ENCODE results near the gene COL5A3.
"Not testable (repeated sequence)": the region's sequence is repeated elsewhere in the genome, so short reads cannot be mapped to it uniquely, and the experiment has no call there.

COL5A3 gene

DNA sequence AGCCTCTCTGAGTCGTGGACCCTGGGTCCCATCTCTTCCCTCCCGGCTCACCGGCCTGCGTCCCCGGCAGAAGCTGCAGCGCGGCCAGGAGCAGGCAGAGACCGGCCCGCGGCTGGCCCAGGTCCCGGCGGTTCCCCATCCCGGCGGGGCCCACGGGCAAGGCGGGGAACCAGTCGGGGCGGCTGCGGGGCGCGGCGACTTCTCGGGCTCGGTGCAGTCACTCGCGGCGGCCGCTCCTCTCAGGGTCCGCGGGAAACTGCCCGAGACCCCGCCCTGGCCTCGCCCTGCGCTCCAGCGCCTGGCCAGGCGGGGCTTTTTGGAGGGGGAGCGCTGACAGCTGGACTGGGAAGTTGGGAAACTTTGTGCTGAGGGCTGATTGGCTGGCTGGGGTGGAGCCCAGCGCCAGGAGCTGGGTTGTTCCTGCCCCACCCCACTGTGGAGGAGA lies at the start of gene COL5A3:
Gene COL5A3, minus strand, starts transcription at position 258 of the 445 bp plus-strand sequence. Its CDS starts 119 bp downstream, at position 139.
- DNase-seq (ENCODE audit: low read depth in 2 of 2) = no peak

DNA sequence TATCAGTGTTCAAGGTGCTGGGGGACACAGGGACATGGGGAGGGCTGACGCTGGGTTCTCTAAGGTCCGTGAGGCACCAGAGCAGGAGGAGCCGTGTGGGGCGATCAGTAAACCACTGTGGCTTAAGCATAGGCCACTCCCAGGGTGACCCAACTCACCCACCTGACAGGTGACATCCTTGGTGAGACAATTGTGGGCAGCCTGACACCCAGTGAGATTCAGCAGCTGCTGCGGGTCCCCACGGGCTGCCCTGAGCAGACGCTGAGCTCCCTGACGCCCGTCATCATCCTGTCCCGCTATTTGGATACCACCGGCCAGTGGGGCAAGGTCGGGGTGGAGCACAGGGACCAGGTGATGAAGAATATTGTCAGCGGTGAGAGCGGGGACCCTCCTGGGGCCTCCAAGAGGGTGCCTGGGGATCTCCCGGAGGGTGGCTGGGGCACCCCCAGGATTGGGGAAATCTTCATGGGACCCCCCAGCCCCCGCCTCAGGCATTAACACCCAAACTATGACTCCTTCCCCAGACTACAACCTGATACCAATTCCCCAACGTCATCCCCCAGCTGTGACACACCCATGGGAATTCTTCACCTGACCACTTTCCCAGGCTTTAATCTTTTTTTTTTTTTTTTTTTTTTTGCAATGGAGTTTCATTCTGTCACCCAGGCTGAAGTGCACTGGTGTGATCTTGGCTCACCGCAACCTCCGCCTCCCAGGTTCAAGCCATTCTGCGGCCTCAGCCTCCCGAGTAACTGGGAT lies 42.5 kb upstream of the COL5A3 start:
- DNase-seq (ENCODE audit: low read depth in 2 of 2) = no peak

DNA sequence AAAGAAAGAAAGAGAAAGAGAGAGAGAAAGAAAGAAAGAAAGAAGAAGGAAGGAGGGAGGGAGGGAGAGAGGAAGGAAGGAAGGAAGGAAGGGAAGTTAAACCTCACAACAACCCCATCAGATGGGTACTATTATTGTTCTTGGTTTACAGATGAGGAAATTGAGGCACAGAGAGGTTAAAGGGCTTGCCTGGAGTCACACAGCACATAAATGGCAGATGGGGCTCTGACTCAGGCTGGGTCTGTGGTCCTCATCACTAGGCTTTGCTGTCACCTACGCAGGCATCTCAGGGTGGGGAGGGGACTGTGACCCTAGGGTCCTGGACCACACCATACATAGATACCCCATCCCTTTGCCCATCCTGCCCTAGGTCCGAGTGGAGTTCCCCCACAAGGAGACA lies 39.3 kb upstream of the COL5A3 start:
- no peak for DNase-seq (ENCODE audit: low read depth in 2 of 2)

DNA sequence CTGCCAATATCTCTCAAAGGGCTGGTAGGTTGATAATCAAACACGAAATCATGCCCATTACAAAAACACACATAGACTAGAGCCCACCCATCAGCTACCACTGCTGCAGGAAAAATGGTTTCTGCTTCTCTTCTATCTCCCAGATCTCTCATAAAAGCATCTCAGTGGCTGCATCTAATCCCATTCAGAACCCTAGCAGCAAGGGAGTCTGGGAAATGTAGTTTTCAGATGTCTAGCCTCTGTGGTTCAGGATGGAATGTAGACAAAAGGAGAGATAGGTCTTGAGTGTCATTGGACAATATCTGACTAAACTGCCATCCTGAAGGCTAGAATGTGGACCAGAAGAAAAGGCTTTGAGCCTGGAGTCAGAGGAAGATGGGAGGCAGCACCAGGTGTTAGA lies 35.1 kb upstream of the COL5A3 start:
- no peak for DNase-seq (ENCODE audit: low read depth in 2 of 2)

DNA sequence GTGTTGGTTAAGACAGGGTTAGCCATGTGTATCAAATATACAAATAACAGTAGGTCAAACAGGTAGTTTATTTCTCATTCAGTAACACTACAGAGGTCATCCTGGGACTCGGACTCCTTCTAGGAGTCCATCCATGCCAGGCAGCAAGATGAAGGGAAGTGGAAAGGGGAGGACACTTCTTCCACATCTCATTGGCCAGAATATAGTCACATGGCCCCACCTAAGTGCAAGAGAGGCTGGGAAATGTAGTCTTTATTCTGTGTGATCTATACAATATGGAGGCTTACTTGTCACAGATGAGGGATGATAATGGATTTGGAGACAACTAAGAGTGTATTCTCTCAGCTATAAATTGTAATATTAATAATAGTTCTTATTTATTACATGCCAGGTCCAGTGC lies 34.1 kb upstream of the COL5A3 start:
- DNase-seq (ENCODE audit: low read depth in 2 of 2) = no peak

DNA sequence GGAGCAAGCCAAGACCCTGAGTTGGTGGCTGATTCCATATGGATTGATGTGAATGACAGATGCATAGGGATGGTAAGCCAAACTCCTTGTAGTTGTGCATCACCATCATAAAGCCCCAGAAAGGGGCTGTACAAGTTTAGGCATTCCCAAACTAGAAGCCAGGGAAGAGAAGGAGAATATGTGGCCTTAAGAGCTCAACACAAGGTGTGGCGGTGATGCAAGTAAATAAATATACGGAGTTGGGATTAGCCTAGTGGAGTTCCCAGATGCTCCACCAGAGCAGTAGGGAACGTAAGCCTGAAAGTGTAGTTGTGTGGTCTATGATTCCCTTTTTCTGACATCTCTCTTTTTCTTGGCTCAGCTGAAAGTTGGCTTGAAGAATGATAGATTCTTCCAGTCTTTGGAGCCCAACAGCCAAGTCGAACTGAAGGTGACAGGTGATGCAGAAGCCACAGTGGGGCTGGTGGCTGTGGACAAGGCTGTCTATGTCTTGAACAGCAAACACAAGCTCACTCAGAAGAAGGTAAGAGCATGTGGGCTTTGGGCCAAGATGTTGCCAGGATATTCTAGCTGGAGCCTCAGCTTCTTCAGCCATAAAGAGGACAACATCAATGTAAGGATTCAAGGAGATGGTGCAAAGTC lies 33.1 kb upstream of the COL5A3 start:
- no peak for DNase-seq (ENCODE audit: low read depth in 2 of 2)

DNA sequence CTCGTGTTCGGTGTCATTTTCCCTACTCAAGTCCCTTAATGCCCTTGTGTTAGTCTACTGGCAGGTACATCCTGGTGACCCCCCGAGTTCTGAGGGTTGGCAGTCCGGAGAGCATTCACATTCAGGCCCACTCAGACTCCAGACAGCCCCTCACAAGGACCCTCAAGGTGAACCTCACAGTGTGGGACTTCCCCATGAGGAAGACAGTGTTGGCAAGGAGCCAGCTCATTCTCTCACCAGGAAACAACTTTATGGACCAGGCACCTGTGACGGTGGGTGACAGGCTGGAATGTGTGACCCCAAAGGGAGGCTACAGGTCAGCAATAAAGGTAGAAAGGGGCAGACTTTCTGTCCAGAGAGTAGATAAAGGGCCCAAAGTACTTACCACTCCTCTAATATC lies 27.5 kb upstream of the COL5A3 start:
- DNase-seq (ENCODE audit: low read depth in 2 of 2) = no peak

DNA sequence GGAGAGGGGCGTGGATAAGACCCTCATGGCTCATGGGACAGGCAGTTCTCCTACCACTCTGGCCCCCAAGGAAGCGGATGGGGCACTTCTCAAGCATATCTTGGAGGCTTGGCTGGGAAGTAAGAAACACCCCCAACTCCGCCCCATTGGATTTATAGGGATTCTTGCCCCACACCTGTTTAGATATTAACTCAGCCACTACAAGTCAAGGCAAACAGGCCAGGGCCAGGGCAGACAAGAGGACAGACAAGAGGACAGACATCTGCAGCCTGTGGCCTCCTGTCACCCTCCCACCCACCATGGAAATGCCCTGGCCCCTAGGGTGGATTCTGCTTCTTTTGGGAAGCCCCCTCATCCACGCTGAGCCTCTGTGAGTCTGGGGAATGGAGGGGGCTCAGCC lies 27.1 kb upstream of the COL5A3 start:
- no peak for DNase-seq (ENCODE audit: low read depth in 2 of 2)

DNA sequence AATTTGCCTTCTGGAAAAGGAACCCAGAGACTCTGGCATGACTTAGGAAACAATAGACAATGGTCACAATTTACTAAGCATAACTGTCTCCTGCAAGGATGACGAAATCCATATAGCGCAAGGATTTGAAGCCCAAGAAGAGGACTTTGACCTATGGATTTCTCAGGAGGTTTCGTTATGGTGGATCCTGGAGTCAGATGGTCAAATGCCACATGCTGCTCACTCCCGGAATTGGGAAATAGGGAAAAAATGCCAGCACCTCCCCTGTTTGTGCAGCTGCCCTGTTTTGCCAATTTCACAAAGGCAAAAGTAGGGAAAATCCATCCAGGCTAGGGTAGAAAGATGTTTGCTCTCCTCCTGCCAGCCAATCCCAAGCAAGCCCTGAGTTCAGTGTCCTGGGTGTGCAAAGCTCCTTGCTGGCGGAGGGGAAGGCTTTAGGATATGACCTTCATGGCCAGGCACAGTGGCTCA lies 26.3 kb upstream of the COL5A3 start:
- DNase-seq (ENCODE audit: low read depth in 2 of 2) = no peak

DNA sequence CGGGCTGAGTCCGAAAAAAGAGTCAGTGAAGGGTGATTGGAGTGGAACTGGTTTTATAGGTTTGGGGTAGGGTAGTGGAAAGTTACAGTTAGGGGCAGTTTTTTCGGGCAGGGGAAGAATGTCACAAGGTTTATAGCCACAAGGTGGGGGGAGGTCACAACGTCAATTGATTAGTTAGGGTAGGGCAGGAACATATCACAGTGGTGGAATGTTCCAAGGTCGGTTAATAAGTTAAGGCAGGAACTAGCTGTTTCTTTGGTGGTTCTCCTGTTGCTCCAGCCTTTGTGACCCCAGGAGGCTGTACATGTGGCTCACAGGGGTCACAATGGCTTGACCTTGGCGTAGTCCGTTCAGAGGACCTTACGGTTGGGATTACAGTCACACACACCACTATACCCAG lies 23.3 kb upstream of the COL5A3 start:
- DNase-seq (ENCODE audit: low read depth in 2 of 2) = no peak

DNA sequence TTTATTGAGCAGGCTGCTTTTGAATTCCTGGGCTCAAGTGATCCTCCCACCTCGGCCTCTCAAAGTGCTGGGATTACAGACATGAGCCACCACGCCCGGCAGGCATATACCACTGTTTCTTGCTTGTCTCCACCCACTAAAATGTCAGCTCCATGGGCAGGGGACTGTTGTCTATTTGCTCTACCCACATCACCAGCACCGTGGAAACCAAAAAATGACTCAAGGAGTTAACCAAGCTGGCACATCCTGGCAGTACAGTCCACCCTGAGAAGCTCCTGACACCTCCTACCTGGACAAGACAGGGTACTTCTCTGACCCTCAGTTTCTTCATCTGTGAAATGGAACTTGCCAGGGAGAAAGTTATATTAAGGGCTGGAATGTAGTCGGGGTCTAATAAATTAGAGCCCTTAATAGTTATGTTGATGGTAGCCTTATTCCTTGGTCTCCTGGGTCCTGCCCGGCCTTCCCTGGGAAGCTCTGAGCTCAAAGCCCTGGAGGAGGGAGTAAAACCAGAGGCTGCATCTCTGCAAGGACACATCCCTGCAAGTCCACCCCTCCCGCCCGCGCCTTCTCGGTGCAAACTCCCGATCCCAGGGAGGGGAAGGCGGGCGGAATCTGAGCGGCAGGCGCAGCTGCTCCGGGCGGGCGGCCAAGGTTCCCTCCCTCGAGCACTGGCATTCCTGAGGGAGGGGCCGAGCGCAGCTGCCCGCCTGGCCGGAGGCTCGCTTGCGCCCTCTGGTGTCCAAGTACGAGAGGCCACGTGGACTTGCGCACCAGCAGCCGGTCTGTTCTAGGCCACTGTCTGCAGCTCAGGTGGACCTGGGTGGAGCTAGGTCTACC lies 17.1 kb upstream of the COL5A3 start:
- peak; percentile 35 to 37 for DNase-seq (ENCODE audit: low read depth in 2 of 2)

DNA sequence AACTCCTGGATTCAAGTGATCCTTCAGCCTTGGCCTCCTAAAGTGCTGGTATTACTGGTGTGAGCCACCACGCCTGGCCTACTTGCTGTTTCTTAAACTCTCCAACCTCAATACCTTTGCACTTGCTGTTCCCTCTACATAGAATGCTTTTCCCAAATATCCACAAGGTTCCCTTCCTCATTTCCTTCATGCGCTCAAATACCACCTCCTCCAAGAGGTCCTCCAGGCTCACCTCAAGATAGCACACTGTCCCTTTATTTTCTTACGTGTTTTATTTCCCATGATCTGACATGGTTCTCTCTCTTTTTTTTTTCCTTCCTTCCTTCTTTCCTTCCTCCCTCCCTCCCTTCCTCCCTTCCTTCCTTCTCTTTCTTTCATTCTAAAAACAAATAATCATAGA lies 16.4 kb upstream of the COL5A3 start:
- no peak for DNase-seq (ENCODE audit: low read depth in 2 of 2)

DNA sequence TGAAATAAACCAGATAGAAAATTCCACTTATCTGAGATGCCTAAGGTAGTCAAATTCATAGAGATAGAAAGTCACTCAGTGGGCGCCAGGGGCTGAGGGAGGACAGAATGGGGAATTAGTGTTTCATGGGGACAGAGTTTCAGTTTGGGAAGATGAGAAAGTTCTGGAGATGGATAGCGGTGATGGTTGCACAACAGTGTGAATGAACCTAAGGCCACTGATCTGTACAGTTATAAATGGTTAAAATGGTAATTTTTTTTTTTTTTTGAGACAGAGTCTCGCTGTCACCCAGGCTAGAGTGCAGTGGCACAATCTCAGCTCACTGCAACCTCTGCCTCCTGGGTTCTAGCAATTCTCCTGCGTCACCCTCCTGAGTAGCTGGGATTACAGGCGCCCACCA lies 12.8 kb upstream of the COL5A3 start:
- DNase-seq (ENCODE audit: low read depth in 2 of 2) = not testable (repeated sequence)

DNA sequence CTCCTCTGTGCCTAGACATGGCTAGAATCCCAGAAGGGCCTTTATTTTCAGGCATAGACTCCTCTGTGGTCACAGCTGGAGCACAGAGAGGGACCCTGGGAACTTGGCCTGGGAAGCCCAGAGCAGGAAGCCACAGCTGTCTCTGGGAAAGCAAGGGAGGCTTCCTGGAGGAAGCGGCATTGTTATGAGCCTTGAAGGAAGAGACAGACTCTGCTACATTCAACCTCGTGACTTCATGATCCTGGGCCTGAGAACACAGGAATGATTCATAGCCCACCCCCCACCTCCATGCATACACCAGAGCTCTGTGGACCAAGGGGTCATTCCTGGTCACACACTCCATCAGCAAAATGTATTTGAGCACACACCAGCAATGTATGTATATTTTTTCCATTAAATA lies 11.6 kb upstream of the COL5A3 start:
- no peak for DNase-seq (ENCODE audit: low read depth in 2 of 2)

DNA sequence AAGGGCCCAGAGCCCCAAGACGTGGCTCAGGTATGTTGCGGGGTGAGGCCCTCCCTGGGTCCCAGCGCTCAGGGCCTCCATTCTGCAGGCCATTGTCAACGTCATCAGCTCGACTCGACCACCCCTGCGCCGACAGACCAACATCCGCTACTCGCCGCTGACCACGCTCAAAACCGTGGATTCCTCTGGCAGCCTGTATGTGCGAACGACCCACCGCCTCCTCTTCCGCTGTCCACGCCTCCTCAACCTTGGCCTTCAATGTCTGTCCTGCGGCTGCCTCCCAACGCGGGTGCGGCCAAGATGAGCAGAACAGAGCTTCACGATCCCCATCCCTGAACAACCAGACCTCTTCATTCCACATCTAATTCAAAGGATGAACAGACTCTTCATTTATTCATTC lies 11.1 kb upstream of the COL5A3 start:
- DNase-seq (ENCODE audit: low read depth in 2 of 2) = no peak

DNA sequence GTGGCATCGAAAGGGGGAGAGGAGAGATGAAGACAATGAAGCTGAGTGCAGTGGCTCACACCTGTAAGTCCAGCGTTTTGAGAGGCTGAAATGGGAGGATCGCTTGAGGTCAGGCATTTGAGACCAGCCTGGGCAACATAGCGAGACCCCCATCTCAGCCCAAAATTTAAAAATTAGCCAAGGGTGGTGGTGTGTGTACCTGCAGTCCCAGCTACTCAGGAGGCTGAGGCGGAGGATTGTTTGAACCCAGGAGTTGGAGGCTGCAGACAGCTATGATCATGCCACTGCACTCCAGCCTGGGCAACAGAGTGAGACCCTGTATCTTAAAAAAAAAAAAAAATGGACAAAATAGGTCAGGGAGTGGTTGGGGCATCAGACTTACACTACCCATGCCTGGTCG lies 10.5 kb upstream of the COL5A3 start:
- no peak for DNase-seq (ENCODE audit: low read depth in 2 of 2)

DNA sequence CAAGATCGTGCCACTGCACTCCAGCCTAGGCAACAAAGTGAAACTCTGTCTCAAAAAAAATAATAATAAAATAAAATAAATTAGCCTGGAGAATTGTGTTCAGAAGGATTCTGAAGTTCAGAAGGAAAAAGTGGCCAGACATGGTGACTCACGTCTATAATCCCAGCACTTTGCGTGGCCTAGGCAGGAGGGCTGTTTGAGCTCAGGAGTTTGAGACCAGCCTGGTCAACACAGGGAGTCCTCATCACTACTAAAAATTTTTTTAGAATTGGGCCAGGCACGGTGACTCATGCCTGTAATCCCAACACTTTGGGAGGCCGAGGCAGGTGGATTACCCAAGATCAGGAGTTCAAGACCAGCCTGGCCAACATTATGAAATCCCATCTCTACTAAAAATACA lies 8.9 kb upstream of the COL5A3 start:
- no peak for DNase-seq (ENCODE audit: low read depth in 2 of 2)

DNA sequence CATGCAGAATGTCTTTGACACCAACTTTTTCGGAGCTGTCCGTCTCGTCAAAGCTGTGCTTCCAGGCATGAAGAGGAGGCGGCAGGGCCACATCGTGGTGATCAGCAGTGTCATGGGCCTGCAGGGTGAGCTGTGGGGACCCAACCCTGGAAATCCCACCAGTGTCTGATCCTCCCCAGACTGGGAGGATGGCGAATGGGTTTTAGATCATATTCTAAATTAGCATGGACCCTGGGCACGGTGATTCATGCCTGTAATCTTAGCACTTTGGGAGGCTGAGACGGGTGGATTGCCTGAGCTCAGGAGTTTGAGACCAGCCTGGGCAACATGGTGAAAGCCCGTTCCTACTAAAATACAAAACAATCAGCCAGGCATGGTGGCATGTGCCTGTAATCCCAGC lies 8.5 kb upstream of the COL5A3 start:
- no peak for DNase-seq (ENCODE audit: low read depth in 2 of 2)

DNA sequence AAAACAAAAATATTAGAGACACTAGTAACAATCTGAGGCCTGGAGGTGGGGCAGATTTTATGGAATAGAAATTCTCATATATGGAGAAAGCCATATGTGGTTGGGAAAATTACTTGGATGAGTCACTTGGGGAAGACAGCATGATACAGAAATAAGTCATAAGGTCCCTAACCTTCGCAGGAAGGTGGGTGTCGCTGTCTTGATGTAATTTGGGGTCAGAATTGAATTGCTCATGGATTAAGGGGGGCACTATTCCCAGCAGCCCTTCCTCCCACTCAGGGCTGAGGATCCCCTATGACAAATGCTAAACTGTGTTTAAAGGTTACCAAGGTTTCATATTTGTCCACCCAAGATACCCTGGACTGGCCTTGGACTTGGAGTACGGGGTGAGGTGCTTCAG lies 8.0 kb upstream of the COL5A3 start:
- DNase-seq (ENCODE audit: low read depth in 2 of 2) = no peak

DNA sequence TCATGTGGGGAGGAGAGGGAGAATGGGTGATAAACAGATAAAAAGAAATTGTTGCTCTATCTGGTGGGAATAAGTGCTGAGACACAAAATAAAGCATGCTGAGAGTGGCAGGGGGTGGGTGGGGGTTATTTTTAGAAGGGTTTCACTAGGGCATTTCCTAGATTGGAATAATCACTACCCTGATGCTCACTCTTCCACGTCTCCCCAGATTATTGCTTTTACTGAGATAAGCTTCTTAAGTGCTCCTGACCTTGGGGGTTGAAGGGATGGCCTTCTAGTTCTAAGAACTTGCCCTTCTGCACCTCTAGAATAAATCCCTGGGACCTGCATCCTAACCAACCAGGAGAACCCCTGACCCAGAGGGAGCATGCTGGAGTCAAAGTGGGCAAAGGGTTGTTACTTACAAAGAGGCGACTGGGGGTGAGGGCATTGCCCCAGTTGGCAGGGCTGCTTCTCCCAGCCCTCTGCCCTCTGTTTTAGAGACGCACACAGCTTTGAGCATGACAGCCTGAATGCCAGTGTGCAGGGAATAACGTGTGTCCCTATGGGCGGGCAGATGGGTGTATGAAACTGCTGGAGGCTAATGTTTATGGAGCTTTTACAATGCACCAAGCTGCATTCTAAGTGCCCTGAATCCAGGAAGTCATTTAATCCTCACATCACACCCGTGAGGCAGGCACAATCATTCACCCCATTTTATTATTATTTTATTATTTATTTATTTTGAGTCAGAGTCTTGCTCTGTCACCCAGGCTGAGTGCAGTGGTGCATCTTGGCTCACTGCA lies 3.7 kb upstream of the COL5A3 start:
- no peak for DNase-seq (ENCODE audit: low read depth in 2 of 2)

DNA sequence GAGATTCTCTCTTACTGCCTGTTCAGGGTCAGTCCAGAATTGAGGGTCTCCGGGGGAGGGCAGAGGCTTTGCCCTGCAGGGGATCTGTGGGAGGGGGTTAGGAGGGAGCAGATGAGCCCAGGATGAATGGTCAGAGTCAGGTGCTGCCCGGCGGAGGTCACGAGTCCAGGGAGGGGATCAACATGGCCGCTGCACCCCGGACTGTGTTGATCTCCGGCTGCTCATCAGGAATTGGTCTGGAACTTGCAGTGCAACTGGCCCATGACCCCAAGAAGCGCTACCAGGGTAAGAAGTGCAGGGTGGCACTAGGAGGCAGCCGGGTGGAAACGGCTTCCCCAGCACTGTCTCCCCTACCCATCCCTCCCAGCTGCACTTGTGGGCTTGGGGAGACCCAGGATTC lies 3.0 kb upstream of the COL5A3 start, which contains the start of gene RDH8:
Gene RDH8, plus strand, starts transcription at position 168 of the 400 bp plus-strand sequence. Its CDS starts 15 bp downstream, at position 183.
- no peak for DNase-seq (ENCODE audit: low read depth in 2 of 2)

DNA sequence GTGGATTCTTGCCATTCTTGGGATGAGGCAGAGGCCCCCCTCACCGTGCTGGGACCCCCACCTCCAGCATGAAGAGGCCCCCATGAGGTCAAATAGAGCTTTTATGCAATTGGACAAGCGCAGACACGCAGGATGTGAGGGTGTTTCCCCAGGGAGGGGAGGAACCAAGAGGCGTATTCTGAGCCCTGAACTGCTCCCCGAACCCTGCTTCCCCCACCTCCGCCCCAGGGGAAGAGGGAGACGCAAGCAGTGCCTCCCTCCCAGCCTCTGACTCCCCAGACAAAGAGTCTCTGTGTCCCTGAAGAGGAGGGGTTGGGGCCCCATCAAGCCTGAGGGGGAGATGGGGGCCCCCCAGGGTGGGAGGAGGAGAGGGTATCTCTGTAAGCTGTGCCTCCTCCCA lies 1.7 kb upstream of the COL5A3 start:
- DNase-seq (ENCODE audit: low read depth in 2 of 2) = no peak

Measured in stimulated activated CD8-positive, alpha-beta memory T cell treated with anti-CD3 and anti-CD28 coated beads, Interleukin-15, amount 100 ng/mL, for 4 hours (primary cell).